DMS 273 (cell line): Measurements from ENCODE around the gene NAT10.

Source experiments
- DNase-seq: peaks from one replicate; lab custom pipeline; 2025; ENCODE audit not compliant: unreplicated experiment; lab: John Stamatoyannopoulos, UW

The NAT10 gene

GRCh38 chr11:34185926-34186841 is 80.8 kb downstream of the NAT10 start:
- DNase-seq: peak; percentile 72

GRCh38 chr11:34188181-34188580 is 82.8 kb downstream of the NAT10 start:
- no peak for DNase-seq

GRCh38 chr11:34189191-34189590 is 83.8 kb downstream of the NAT10 start:
- no peak for DNase-seq

- DNase-seq: no peak
Observed at GRCh38 chr11:34190192-34191139, 85.0 kb downstream of the NAT10 start.

GRCh38 chr11:34191578-34191977 is 86.1 kb downstream of the NAT10 start:
- DNase-seq: no peak

- peak; percentile 92 for DNase-seq
Observed at GRCh38 chr11:34192481-34193401, 87.3 kb downstream of the NAT10 start.

- no peak for DNase-seq
Observed at GRCh38 chr11:34194576-34195335, 89.3 kb downstream of the NAT10 start.
